HepG2 (cell line): ENCODE results near the gene SOX13. TPM values are rescaled to one million over a fixed set of nuclear protein-coding genes. Genes with fewer than 3 reads are reported as not detected.

Experiments
- AGO1 ChIP-seq: fragments of 200-400 bp; formaldehyde crosslinking; IDR thresholded peaks from 2 replicates; pipeline ENCODE4 v1.6.1; 2017; ENCODE audit warnings: mild to moderate bottlenecking, low read depth, low read length, moderate library complexity; ENCODE audit not compliant: poor library complexity, severe bottlenecking
- BATF2 ChIP-seq: sonication (generic); formaldehyde crosslinking; IDR thresholded peaks from 2 replicates; pipeline ENCODE4 v1.8.0; 2022; ENCODE audit warnings: mild to moderate bottlenecking, missing genetic modification reagents, moderate library complexity
- BRCA1 ChIP-seq: sonication (generic); formaldehyde crosslinking; IDR thresholded peaks from 2 replicates; pipeline ENCODE4 v1.4.0; 2020; ENCODE audit warnings: missing genetic modification reagents
- DNMT3B ChIP-seq: conservative IDR thresholded peaks from 2 replicates; pipeline ENCODE4 v1.6.1; 2016; ENCODE audit warnings: missing biosample characterization, control low read depth
- DR1 ChIP-seq: sonication (generic); formaldehyde crosslinking; IDR thresholded peaks from 2 replicates; pipeline ENCODE4 v1.8.0; 2021; ENCODE audit warnings: mild to moderate bottlenecking, missing genetic modification reagents, inconsistent platforms
- GFI1 ChIP-seq: sonication (generic); formaldehyde crosslinking; IDR thresholded peaks from 2 replicates; pipeline ENCODE4 v1.5.0; 2020; ENCODE audit warnings: missing genetic modification reagents, mild to moderate bottlenecking, borderline replicate concordance
- ISL2 ChIP-seq: sonication (generic); formaldehyde crosslinking; IDR thresholded peaks from 2 replicates; pipeline ENCODE4 v1.5.0; 2020; ENCODE audit warnings: missing genetic modification reagents
- KAT8 ChIP-seq: IDR thresholded peaks from 2 replicates; pipeline ENCODE4 v1.6.1; 2016; ENCODE audit warnings: missing genetic modification reagents, missing compliant biosample characterization
- KDM4B ChIP-seq: sonication (generic); formaldehyde crosslinking; IDR thresholded peaks from 2 replicates; pipeline ENCODE4 v1.4.0; 2020; ENCODE audit warnings: missing genetic modification reagents
- MEIS1 ChIP-seq: sonication (generic); formaldehyde crosslinking; IDR thresholded peaks from 2 replicates; pipeline ENCODE4 v1.9.0; 2021; ENCODE audit warnings: mild to moderate bottlenecking, missing genetic modification reagents, moderate library complexity, borderline replicate concordance
- NFE2L1 ChIP-seq: sonication (generic); formaldehyde crosslinking; IDR thresholded peaks from 2 replicates; pipeline ENCODE4 v1.4.0; 2020; ENCODE audit warnings: missing genetic modification reagents, mild to moderate bottlenecking, borderline replicate concordance
- NFIB ChIP-seq: sonication (generic); formaldehyde crosslinking; IDR thresholded peaks from 2 replicates; pipeline ENCODE4 v1.9.0; 2021; ENCODE audit warnings: missing genetic modification reagents, mild to moderate bottlenecking, borderline replicate concordance
- NR2F6 ChIP-seq, 2 experiments: IDR thresholded peaks; 2 replicates each; pipeline ENCODE4 v1.6.1; 2016; ENCODE audit warnings: antibody characterized with exemption in 1 of 2, mild to moderate bottlenecking in 1 of 2
- SMYD3 ChIP-seq: sonication (generic); formaldehyde crosslinking; IDR thresholded peaks from 2 replicates; pipeline ENCODE4 v1.8.1; 2023; ENCODE audit warnings: mild to moderate bottlenecking, missing genetic modification reagents
- TEAD3 ChIP-seq: optimal IDR thresholded peaks from 2 replicates; pipeline ENCODE3; 2016; ENCODE audit warnings: borderline replicate concordance
- ZNF468 ChIP-seq: sonication (generic); formaldehyde crosslinking; IDR thresholded peaks from 2 replicates; pipeline ENCODE4 v1.8.0; 2022; ENCODE audit warnings: mild to moderate bottlenecking, moderate library complexity, missing genetic modification reagents
- ZNF616 ChIP-seq: sonication (generic); formaldehyde crosslinking; IDR thresholded peaks from 2 replicates; pipeline ENCODE4 v1.5.0; 2020; ENCODE audit warnings: low read depth, mild to moderate bottlenecking, missing genetic modification reagents
- ZNF75D ChIP-seq: sonication (generic); formaldehyde crosslinking; IDR thresholded peaks from 2 replicates; pipeline ENCODE4 v1.8.1; 2023; ENCODE audit warnings: missing genetic modification reagents, mild to moderate bottlenecking, borderline replicate concordance
- ZNF816 ChIP-seq: sonication (generic); formaldehyde crosslinking; IDR thresholded peaks from 2 replicates; pipeline ENCODE4 v1.8.0; 2022; ENCODE audit warnings: missing genetic modification reagents, mild to moderate bottlenecking, borderline replicate concordance
- polyA plus RNA-seq, 8 experiments: library from polyadenylated mRNA; depleted of rRNA in 3 of 8; stranded (reverse) in 7 of 8; unstranded in 1 of 8; fragments of >200 nt; fragmentation: Illumina TruSeq in 4 of 8; extraction: Trizol in 4 of 8; gene quantifications; 2 replicates each; pipeline versions ENCODE4 v1.2.1 to v1.2.3, GENCODE V29; 2011 to 2016; ENCODE audit warnings: low read depth in 4 of 8, missing spikeins in 1 of 8, mixed read lengths in 1 of 8; ENCODE audit not compliant: insufficient read depth in 1 of 8
- total RNA-seq, 5 experiments: library from RNA; depleted of rRNA; stranded (reverse); fragments of >200 nt; fragmentation: Illumina TruSeq; extraction: Trizol; gene quantifications; 2 replicates each; pipeline ENCODE4 v1.2.3, GENCODE V29; 2016; ENCODE audit warnings: low read depth in 1 of 5
- TF ChIP-seq, protein P1 (sequence below): sonication (generic); formaldehyde crosslinking; IDR thresholded peaks from 2 replicates; pipeline ENCODE4 v1.4.0; 2020; ENCODE audit warnings: missing genetic modification reagents, borderline replicate concordance
- TF ChIP-seq, protein P2 (sequence below): sonication (generic); formaldehyde crosslinking; IDR thresholded peaks from 2 replicates; pipeline ENCODE4 v1.4.0; 2020; ENCODE audit warnings: mild to moderate bottlenecking, missing genetic modification reagents, borderline replicate concordance

The SOX13 gene
- total and polyA plus RNA-seq, 2 of the 13 experiments (the other 11 are each of a cell fraction or from before 2014, with no cell fraction given), result 13.3 to 15.8 TPM

- peak; percentile 92 for TF ChIP-seq NR2F6 (IDR thresholded peaks at IDR 0.05)
- TF ChIP-seq NR2F6 (CRISPR knock-in tag; IDR thresholded peaks at IDR 0.05), result peak; percentile 94
- peak; percentile 62; the same call in 1 of the 2 replicates for TF ChIP-seq MEIS1
- no peak for TF ChIP-seq NFIB
- peak; percentile 49; the same call in 1 of the 2 replicates for TF ChIP-seq ISL2 (CRISPR knock-in tag)
- peak; percentile 81 for TF ChIP-seq GFI1 (CRISPR knock-in tag)
- no peak for TF ChIP-seq ZNF75D (CRISPR knock-in tag)
- no peak for TF ChIP-seq DR1 (CRISPR knock-in tag)
- TF ChIP-seq ZNF616 (CRISPR knock-in tag), result no peak
- TF ChIP-seq BATF2 (CRISPR knock-in tag), result no peak
- TF ChIP-seq BRCA1, result no peak
- TF ChIP-seq, protein P1, sequence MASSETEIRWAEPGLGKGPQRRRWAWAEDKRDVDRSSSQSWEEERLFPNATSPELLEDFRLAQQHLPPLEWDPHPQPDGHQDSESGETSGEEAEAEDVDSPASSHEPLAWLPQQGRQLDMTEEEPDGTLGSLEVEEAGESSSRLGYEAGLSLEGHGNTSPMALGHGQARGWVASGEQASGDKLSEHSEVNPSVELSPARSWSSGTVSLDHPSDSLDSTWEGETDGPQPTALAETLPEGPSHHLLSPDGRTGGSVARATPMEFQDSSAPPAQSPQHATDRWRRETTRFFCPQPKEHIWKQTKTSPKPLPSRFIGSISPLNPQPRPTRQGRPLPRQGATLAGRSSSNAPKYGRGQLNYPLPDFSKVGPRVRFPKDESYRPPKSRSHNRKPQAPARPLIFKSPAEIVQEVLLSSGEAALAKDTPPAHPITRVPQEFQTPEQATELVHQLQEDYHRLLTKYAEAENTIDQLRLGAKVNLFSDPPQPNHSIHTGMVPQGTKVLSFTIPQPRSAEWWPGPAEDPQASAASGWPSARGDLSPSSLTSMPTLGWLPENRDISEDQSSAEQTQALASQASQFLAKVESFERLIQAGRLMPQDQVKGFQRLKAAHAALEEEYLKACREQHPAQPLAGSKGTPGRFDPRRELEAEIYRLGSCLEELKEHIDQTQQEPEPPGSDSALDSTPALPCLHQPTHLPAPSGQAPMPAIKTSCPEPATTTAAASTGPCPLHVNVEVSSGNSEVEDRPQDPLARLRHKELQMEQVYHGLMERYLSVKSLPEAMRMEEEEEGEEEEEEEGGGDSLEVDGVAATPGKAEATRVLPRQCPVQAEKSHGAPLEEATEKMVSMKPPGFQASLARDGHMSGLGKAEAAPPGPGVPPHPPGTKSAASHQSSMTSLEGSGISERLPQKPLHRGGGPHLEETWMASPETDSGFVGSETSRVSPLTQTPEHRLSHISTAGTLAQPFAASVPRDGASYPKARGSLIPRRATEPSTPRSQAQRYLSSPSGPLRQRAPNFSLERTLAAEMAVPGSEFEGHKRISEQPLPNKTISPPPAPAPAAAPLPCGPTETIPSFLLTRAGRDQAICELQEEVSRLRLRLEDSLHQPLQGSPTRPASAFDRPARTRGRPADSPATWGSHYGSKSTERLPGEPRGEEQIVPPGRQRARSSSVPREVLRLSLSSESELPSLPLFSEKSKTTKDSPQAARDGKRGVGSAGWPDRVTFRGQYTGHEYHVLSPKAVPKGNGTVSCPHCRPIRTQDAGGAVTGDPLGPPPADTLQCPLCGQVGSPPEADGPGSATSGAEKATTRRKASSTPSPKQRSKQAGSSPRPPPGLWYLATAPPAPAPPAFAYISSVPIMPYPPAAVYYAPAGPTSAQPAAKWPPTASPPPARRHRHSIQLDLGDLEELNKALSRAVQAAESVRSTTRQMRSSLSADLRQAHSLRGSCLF (CRISPR knock-in tag), result no peak
- TF ChIP-seq KAT8 (CRISPR knock-in tag), result peak; percentile 58; the same call in 1 of the 2 replicates
- no peak for TF ChIP-seq SMYD3
- peak; percentile 80; the same call in 1 of the 2 replicates for TF ChIP-seq DNMT3B
- no peak for TF ChIP-seq KDM4B (CRISPR knock-in tag)
- TF ChIP-seq ZNF468 (CRISPR knock-in tag), result no peak
- TF ChIP-seq, protein P2, sequence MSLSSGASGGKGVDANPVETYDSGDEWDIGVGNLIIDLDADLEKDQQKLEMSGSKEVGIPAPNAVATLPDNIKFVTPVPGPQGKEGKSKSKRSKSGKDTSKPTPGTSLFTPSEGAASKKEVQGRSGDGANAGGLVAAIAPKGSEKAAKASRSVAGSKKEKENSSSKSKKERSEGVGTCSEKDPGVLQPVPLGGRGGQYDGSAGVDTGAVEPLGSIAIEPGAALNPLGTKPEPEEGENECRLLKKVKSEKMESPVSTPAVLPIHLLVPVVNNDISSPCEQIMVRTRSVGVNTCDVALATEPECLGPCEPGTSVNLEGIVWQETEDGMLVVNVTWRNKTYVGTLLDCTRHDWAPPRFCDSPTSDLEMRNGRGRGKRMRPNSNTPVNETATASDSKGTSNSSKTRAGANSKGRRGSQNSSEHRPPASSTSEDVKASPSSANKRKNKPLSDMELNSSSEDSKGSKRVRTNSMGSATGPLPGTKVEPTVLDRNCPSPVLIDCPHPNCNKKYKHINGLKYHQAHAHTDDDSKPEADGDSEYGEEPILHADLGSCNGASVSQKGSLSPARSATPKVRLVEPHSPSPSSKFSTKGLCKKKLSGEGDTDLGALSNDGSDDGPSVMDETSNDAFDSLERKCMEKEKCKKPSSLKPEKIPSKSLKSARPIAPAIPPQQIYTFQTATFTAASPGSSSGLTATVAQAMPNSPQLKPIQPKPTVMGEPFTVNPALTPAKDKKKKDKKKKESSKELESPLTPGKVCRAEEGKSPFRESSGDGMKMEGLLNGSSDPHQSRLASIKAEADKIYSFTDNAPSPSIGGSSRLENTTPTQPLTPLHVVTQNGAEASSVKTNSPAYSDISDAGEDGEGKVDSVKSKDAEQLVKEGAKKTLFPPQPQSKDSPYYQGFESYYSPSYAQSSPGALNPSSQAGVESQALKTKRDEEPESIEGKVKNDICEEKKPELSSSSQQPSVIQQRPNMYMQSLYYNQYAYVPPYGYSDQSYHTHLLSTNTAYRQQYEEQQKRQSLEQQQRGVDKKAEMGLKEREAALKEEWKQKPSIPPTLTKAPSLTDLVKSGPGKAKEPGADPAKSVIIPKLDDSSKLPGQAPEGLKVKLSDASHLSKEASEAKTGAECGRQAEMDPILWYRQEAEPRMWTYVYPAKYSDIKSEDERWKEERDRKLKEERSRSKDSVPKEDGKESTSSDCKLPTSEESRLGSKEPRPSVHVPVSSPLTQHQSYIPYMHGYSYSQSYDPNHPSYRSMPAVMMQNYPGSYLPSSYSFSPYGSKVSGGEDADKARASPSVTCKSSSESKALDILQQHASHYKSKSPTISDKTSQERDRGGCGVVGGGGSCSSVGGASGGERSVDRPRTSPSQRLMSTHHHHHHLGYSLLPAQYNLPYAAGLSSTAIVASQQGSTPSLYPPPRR (CRISPR knock-in tag), result peak; percentile 62; the same call in 1 of the 2 replicates
- peak; percentile 59 for TF ChIP-seq TEAD3
- no peak for TF ChIP-seq AGO1
- no peak for TF ChIP-seq NFE2L1
- no peak for TF ChIP-seq ZNF816 (CRISPR knock-in tag)
Measured at GRCh38 chr1:204145033-204145504, 72.2 kb downstream of the SOX13 start (continued).
